GM06990 (cell line): ENCODE measurements around the gene DNAJB9.
"Not testable (repeated sequence)": the region's sequence is repeated elsewhere in the genome, so short reads cannot be mapped to it uniquely, and the experiment has no call there.

Experiments used
- DNase-seq: peaks from one replicate; pipeline ENCODE4 v3.0.0-alpha.2; 2011; ENCODE audit not compliant: insufficient read length; ENCODE audit errors: extremely low read depth
- H3K27me3 ChIP-seq: replicated peaks from 2 replicates; pipeline ENCODE4 v1.6.0; 2011; ENCODE audit warnings: low read length; ENCODE audit not compliant: control insufficient read depth, insufficient read depth
- H3K36me3 ChIP-seq: 2 replicates; pipeline ENCODE4 v1.5.1; 2011; ENCODE audit warnings: low read length; ENCODE audit not compliant: control insufficient read depth, insufficient read depth
- H3K4me3 ChIP-seq: replicated peaks from 2 replicates; pipeline ENCODE4 v1.5.1; 2011; ENCODE audit warnings: low read depth, mild to moderate bottlenecking, control low read depth, low read length
- TF ChIP-seq, protein P1 (sequence below): IDR thresholded peaks from 2 replicates; pipeline ENCODE4 v1.5.1; 2011; ENCODE audit warnings: low read length, control low read depth, mild to moderate bottlenecking, inconsistent platforms; ENCODE audit not compliant: insufficient read depth, poor library complexity, severe bottlenecking

Gene DNAJB9

DNA sequence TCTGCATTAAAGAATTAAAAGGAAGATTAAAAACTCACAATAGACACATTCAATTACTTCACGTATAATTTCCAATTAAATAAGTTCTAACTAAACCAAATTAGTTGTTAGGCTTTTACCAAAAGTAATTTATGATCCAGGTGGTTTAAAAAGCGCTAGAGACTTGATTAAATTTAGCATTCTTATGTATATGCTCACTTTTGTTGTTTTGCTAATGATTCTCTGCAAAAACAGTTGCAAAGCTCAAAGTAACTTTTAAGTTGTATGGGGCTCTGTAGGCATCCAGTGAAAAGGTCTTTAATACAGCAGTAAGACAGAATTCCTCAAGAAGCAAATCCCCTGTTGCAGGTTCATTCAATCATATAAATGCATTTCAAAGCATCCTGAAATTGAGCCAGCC, 28.2 kb upstream of the DNAJB9 start:
- Histone ChIP-seq H3K27me3 (no peaks in the 10 kb centered on the region), H3K36me3 (no peaks in the 10 kb centered on the region), H3K4me3 (no peak overlapping the region)
- DNase-seq, result no peak
- TF ChIP-seq, protein P1, sequence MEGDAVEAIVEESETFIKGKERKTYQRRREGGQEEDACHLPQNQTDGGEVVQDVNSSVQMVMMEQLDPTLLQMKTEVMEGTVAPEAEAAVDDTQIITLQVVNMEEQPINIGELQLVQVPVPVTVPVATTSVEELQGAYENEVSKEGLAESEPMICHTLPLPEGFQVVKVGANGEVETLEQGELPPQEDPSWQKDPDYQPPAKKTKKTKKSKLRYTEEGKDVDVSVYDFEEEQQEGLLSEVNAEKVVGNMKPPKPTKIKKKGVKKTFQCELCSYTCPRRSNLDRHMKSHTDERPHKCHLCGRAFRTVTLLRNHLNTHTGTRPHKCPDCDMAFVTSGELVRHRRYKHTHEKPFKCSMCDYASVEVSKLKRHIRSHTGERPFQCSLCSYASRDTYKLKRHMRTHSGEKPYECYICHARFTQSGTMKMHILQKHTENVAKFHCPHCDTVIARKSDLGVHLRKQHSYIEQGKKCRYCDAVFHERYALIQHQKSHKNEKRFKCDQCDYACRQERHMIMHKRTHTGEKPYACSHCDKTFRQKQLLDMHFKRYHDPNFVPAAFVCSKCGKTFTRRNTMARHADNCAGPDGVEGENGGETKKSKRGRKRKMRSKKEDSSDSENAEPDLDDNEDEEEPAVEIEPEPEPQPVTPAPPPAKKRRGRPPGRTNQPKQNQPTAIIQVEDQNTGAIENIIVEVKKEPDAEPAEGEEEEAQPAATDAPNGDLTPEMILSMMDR, result no peak

DNA sequence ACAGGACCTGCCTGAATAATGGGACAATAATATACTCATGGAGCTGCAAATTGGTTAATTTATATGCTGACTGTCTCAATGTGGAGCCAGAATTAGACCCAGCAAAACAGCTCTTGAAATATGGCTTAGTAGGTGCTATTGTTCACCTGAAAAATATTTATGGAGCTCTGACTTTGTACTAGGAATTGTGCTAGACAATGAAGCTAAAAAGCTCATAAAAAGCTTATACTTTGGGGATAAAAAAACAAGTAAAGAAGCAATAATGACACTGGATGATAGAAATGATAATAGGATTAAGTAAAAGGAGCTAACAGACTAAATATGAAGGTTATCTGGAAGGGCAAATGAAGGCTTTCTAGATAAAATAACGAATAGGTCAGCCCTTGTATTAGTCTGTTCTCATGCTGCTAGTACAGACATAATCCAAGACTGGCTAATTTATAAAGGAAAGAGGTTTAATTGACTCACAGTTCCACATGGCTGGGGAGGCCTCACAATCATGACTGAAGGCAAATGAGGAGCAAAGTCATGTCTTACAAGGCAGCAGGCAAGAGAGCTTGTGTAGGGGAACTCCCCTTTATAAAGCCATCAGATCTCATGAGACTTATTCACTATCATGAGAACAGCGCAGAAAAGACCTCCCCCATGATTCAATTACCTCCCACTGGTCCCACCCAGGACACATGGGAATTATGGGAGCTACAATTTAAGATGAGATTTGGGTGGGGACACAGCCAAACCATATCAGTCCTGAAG, 21.4 kb upstream of the DNAJB9 start:
- DNase-seq, H3K36me3 ChIP-seq, H3K27me3 ChIP-seq, H3K4me3 ChIP-seq: not testable (repeated sequence)

DNA sequence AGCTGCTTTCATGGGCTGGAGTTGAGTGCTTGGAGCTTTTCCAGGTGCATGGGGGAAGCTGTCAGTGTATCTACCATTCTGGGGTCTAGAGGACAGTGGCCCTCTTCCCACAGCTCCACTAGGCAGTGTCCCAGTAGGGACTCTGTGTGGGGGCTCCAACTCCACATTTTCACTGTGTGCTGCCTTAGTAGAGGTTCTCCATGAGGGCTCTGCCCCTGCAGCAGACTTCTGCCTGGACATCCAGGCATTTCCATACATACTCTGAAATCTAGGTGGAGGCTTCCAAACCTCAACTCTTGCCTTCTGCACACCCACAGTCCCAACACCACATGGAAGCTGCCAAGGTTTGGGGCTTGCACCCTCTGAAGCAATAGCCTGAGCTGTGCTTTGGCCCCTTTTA, 13.0 kb upstream of the DNAJB9 start:
- not testable (repeated sequence) for DNase-seq, H3K27me3 ChIP-seq, H3K4me3 ChIP-seq, H3K36me3 ChIP-seq

DNA sequence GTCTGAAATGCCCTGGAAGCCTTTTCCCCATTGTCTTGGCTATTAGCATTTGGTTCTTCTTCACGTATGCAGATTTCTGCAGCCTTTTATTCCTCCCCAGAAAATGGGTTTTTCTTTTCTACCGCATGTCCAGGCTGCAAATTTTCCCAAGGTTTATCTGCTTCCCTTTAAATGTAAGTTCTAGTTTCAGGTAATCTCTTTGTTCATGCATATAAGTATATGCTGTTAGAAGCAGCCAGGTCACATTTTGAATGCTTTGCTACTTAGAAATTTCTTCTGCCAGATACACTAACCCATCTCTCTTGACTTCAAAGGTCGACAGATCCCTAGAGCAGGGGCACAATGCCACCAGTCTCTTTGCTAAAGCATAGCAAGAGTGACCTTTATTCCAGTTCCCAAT, 12.5 kb upstream of the DNAJB9 start:
- TF ChIP-seq, protein P1, result no peak
- DNase-seq, result no peak
- Histone ChIP-seq H3K36me3 (no peaks in the 10 kb centered on the region), H3K27me3 (no peaks in the 10 kb centered on the region), H3K4me3 (no peak overlapping the region)

DNA sequence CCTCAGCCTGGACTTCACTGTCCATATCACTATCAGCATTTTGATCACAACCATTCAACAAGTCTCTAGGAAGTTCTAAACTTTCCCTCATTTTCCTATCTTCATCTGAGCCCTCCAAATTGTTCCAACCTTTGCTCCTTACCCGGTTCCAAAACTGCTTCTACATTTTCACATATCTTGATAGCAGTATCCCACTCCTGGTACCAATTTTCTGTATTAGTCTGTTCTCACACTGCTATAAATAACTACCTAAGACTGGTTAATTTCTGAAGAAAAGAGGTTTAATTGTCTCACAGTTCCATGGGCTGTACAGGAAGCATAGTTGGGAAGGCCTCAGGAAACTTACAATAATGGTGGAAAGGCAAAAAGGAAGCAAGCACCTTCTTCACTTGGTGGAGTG, 12.1 kb upstream of the DNAJB9 start:
- Histone ChIP-seq H3K4me3 (no peak overlapping the region), H3K27me3 (no peaks in the 10 kb centered on the region), H3K36me3 (no peaks in the 10 kb centered on the region)
- TF ChIP-seq, protein P1, result no peak
- DNase-seq, result no peak

DNA sequence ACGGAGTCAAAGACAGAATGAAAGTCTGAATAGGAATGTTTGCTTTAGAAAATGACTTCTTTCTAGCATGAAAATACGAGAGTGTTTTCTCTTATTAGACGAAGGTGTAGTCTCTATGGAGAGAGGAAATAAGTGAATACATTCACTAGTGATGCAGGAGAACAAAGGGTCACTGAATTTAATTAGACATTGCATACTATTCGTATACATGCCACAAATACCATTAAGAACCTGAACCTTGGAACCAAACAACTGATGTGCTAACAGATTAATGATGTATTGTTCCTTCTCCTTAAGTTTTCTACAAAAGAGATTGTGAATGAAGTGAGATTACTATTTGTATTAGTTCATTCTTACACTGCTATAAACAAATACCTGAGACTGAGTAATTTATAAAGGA, 10.4 kb upstream of the DNAJB9 start:
- Histone ChIP-seq H3K4me3 (no peak overlapping the region), H3K27me3 (no peaks in the 10 kb centered on the region), H3K36me3 (no peaks in the 10 kb centered on the region)
- DNase-seq, result no peak
- TF ChIP-seq, protein P1, result no peak
